Measurements from ENCODE around the gene GAS6. TPM values are rescaled to one million over a fixed set of nuclear protein-coding genes. Genes with fewer than 3 reads are reported as not detected.

Gene GAS6
- total RNA-seq, 1 donor from 2014 or later, result 11.5 TPM

GRCh38 chr13:113902481-113902880 lies 38.6 kb upstream of the GAS6 start:
- Mint-ChIP-seq H3K4me1 (ENCODE audit: low read depth) (peaks cover 2% of the 10 kb centered on the region), H3K27ac (no peak overlapping the region), H3K4me3 (ENCODE audit: low read depth) (no peak overlapping the region), H3K36me3 (ENCODE audit: insufficient read depth) (no peaks in the 10 kb centered on the region), H3K9me3 (ENCODE audit: low read depth) (no peaks in the 10 kb centered on the region), H3K27me3 (no peaks in the 10 kb centered on the region)
- TF ChIP-seq CTCF (IDR thresholded peaks at IDR 0.05; ENCODE audit: unreplicated experiment), result no peak
- DNase-seq (ENCODE audit: low spot score, unreplicated experiment), result no peak

- no peak for TF ChIP-seq CTCF (IDR thresholded peaks at IDR 0.05; ENCODE audit: unreplicated experiment)
- no peaks in the 10 kb centered on the region for H3K9me3 Mint-ChIP-seq (ENCODE audit: low read depth)
- H3K4me3 Mint-ChIP-seq (ENCODE audit: low read depth), result no peak overlapping the region
- peaks cover 2% of the 10 kb centered on the region for H3K4me1 Mint-ChIP-seq (ENCODE audit: low read depth)
- no peaks in the 10 kb centered on the region for H3K27me3 Mint-ChIP-seq
- H3K27ac Mint-ChIP-seq, result no peak overlapping the region
- no peaks in the 10 kb centered on the region for H3K36me3 Mint-ChIP-seq (ENCODE audit: insufficient read depth)
- DNase-seq (ENCODE audit: low spot score, unreplicated experiment), result no peak
Observed at GRCh38 chr13:113901642-113902041, 37.8 kb upstream of the GAS6 start.

- H3K9me3 Mint-ChIP-seq (ENCODE audit: low read depth), result no peaks in the 10 kb centered on the region
- H3K36me3 Mint-ChIP-seq (ENCODE audit: insufficient read depth), result no peaks in the 10 kb centered on the region
- peaks cover 2% of the 10 kb centered on the region for H3K4me1 Mint-ChIP-seq (ENCODE audit: low read depth)
- H3K27me3 Mint-ChIP-seq, result no peaks in the 10 kb centered on the region
- no peak overlapping the region for H3K4me3 Mint-ChIP-seq (ENCODE audit: low read depth)
- DNase-seq (ENCODE audit: low spot score, unreplicated experiment), result no peak
- no peak for TF ChIP-seq CTCF (IDR thresholded peaks at IDR 0.05; ENCODE audit: unreplicated experiment)
- H3K27ac Mint-ChIP-seq, result no peak overlapping the region
Observed at GRCh38 chr13:113901231-113901630, 37.4 kb upstream of the GAS6 start.

GRCh38 chr13:113900646-113901045 lies 36.8 kb upstream of the GAS6 start:
- DNase-seq (ENCODE audit: low spot score, unreplicated experiment), result no peak
- no peak for TF ChIP-seq CTCF (IDR thresholded peaks at IDR 0.05; ENCODE audit: unreplicated experiment)
- H3K4me3 Mint-ChIP-seq (ENCODE audit: low read depth), result no peak overlapping the region
- H3K27ac Mint-ChIP-seq, result peak overlapping the region; percentile 55
- H3K36me3 Mint-ChIP-seq (ENCODE audit: insufficient read depth), result no peaks in the 10 kb centered on the region
- peaks cover 2% of the 10 kb centered on the region for H3K4me1 Mint-ChIP-seq (ENCODE audit: low read depth)
- no peaks in the 10 kb centered on the region for H3K9me3 Mint-ChIP-seq (ENCODE audit: low read depth)
- H3K27me3 Mint-ChIP-seq, result no peaks in the 10 kb centered on the region

GRCh38 chr13:113898391-113898790 lies 34.5 kb upstream of the GAS6 start:
- no peak for DNase-seq (ENCODE audit: low spot score, unreplicated experiment)
- no peaks in the 10 kb centered on the region for H3K4me1 Mint-ChIP-seq (ENCODE audit: low read depth)
- no peak overlapping the region for H3K27ac Mint-ChIP-seq
- H3K9me3 Mint-ChIP-seq (ENCODE audit: low read depth), result peaks cover 4% of the 10 kb centered on the region
- no peak for TF ChIP-seq CTCF (IDR thresholded peaks at IDR 0.05; ENCODE audit: unreplicated experiment)
- H3K4me3 Mint-ChIP-seq (ENCODE audit: low read depth), result no peak overlapping the region
- H3K27me3 Mint-ChIP-seq, result no peaks in the 10 kb centered on the region
- no peaks in the 10 kb centered on the region for H3K36me3 Mint-ChIP-seq (ENCODE audit: insufficient read depth)
